Bronchial epithelial cell (primary cell): ENCODE data around the gene CTNS. TPM values are rescaled to one million over a fixed set of nuclear protein-coding genes. Genes with fewer than 3 reads are reported as not detected.

Source experiments
- DNase-seq: peaks from one replicate; pipeline ENCODE4 v3.0.0-alpha.2; 2010; ENCODE audit warnings: low read depth
- FAIRE-seq: peaks from 2 replicates; lab custom pipeline; 2011; peaks lifted over from hg19 to GRCh38; lab: Jason Lieb, UNC
- H3K27me3 ChIP-seq: 2 replicates; pipeline ENCODE4 v1.5.1; 2011; ENCODE audit warnings: low read length; ENCODE audit not compliant: control insufficient read depth, insufficient read depth
- H3K36me3 ChIP-seq: 2 replicates; pipeline ENCODE4 v1.5.1; 2011; ENCODE audit warnings: low read length; ENCODE audit not compliant: control insufficient read depth, insufficient read depth
- H3K4me3 ChIP-seq: 2 replicates; pipeline ENCODE4 v1.5.1; 2011; ENCODE audit warnings: mild to moderate bottlenecking, low read depth, low read length, control low read depth
- CTCF ChIP-seq: IDR thresholded peaks from 2 replicates; pipeline ENCODE4 v1.5.1; 2011; ENCODE audit warnings: mild to moderate bottlenecking, moderate library complexity, low read length, control low read depth, inconsistent platforms; ENCODE audit not compliant: insufficient read depth, severe bottlenecking
- total RNA-seq: library from RNA; depleted of rRNA; stranded (reverse); fragments of >200 nt; gene quantifications from 2 replicates; pipeline ENCODE4 v1.2.1, GENCODE V29; 2014

Gene CTNS
- total RNA-seq, 1 donor from 2014 or later, result 31.3 TPM

- DNase-seq (no peak), FAIRE-seq (no peak)
- H3K36me3 ChIP-seq, result no peaks in the 10 kb centered on the region
- no peak for TF ChIP-seq CTCF
- peaks cover 3% of the 10 kb centered on the region for H3K27me3 ChIP-seq
- H3K4me3 ChIP-seq, result no peak overlapping the region
Measured at GRCh38 chr17:3682033-3682432, 45.5 kb downstream of the CTNS start.

DNA sequence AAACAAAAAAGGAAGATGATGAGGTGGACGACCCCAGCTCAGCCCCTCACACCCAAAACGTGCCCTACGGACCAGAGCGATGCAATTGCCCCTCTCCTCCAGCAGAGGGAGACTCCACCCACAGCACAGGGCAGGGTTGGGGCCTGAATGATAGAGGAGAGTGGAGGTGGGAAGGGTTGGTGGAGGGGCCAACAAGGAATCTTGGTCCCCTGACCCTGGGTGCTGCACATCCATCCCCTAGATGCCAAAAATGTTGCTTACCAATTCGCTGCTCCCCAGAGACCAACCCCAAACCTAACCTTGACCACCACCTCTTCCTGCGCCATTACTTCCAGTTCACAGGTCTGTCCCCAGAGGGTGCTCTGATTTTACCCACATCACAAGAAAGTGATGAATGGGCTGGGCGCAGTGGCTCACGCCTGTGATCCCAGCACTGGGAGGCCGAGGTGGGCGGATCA, 46.5 kb downstream of the CTNS start:
- FAIRE-seq (no peak), DNase-seq (no peak)
- peaks cover 4% of the 10 kb centered on the region for H3K27me3 ChIP-seq
- peak; percentile 96 for TF ChIP-seq CTCF
- H3K36me3 ChIP-seq, result no peaks in the 10 kb centered on the region
- no peak overlapping the region for H3K4me3 ChIP-seq

DNA sequence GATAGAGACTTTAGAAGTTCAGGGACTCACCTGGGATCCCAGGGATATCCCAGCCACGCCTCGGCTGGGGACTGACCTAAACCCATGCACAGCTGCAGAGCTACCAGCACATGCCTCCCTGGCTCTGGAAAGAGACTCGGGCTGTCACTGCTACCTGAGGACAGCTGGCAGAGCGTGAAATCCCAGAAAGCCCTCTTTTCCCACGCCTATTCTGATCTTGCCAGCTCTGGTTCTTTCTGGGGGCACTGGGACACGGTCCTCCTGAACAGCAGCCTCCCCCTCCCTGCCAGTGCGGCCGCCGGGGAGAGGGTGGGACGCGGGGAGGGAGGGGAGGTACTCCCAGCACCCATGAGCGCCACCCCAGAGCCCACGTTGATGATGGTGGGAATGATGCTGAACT, 48.6 kb downstream of the CTNS start:
- H3K27me3 ChIP-seq, result peaks cover 4% of the 10 kb centered on the region
- FAIRE-seq, result no peak
- no peaks in the 10 kb centered on the region for H3K36me3 ChIP-seq
- DNase-seq, result no peak
- H3K4me3 ChIP-seq, result no peak overlapping the region
- TF ChIP-seq CTCF, result no peak

DNA sequence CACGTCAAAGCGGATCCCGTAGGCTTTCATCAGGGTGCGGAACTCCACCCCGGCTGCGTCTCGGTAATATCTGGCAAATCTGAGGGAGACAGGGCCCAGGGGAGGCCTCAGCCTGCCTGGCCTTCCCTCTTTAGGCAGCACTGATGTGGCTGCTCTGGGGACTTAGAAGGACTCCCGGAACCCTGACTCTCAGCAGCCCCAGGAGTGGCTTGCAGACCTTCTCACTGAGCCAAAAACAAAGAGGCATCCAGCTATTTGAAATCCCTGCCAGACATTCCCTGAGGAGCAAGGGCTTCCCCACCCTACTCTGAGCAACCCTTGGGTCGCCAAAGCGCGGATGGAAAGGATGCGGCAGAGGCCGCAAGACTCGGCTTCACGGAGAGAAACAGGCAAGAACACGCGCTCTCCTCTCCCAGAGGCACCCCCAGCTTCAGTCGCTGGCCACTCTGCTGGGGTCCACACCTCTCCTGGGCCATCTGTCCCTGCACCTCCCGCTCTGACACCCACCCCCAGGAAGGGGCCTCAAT, 51.5 kb downstream of the CTNS start:
- Histone ChIP-seq H3K36me3 (no peaks in the 10 kb centered on the region), H3K27me3 (peaks cover 4% of the 10 kb centered on the region), H3K4me3 (no peak overlapping the region)
- DNase-seq (no peak), FAIRE-seq (no peak)
- TF ChIP-seq CTCF, result no peak

GRCh38 chr17:3688852-3689261, 52.3 kb downstream of the CTNS start:
- DNase-seq (no peak), FAIRE-seq (no peak)
- H3K4me3 ChIP-seq, result no peak overlapping the region
- H3K36me3 ChIP-seq, result no peaks in the 10 kb centered on the region
- H3K27me3 ChIP-seq, result peaks cover 4% of the 10 kb centered on the region
- TF ChIP-seq CTCF, result no peak
